Activated B cell treated with CpG ODN at 0.5 μM for 24 hours (primary cell): Measurements from ENCODE around the gene AIP. TPM values are rescaled to one million over a fixed set of nuclear protein-coding genes. Genes with fewer than 3 reads are reported as not detected.
"Not testable (repeated sequence)": the region's sequence is repeated elsewhere in the genome, so short reads cannot be mapped to it uniquely, and the experiment has no call there.

Source experiments
- ATAC-seq: fragments of 200-7000 bp; cut with Tn5 transposase; one replicate; pipeline ENCODE4 v1.10.0; 2021; ENCODE audit warnings: low read depth, mild to moderate bottlenecking, moderate library complexity
- CTCF ChIA-PET: fragments of 350-600 bp; sonication (Branson Sonifier 250); formaldehyde crosslinking; loops from one replicate; lab custom pipeline; 2021; ENCODE audit warnings: antibody characterized with exemption; lab: Charles Lee
- POLR2A ChIA-PET: fragments of 350-600 bp; sonication (Branson Sonifier 250); formaldehyde crosslinking; loops from one replicate; lab custom pipeline; 2021; ENCODE audit warnings: antibody characterized with exemption; lab: Charles Lee
- DNase-seq: peaks from one replicate; pipeline ENCODE4 v3.0.0; 2022
- H3K27ac Mint-ChIP-seq: one replicate; pipeline ENCODE4 v1.8.0; 2020; ENCODE audit warnings: mixed read lengths
- H3K27me3 Mint-ChIP-seq: one replicate; pipeline ENCODE4 v1.8.0; 2021; ENCODE audit warnings: mixed read lengths
- H3K36me3 Mint-ChIP-seq: one replicate; pipeline ENCODE4 v1.8.0; 2021; ENCODE audit warnings: low read depth, mixed read lengths
- H3K4me1 Mint-ChIP-seq: one replicate; pipeline ENCODE4 v1.8.0; 2021; ENCODE audit warnings: mixed read lengths
- H3K4me3 Mint-ChIP-seq: one replicate; pipeline ENCODE4 v1.8.0; 2020; ENCODE audit warnings: mild to moderate bottlenecking, mixed read lengths
- H3K9me3 Mint-ChIP-seq: one replicate; pipeline ENCODE4 v1.8.0; 2020; ENCODE audit warnings: mixed read lengths
- intact Hi-C: fragments of 100-400 bp; cut with micrococcal nuclease; formaldehyde crosslinking; loops from one replicate; pipeline ENCODE4 v1.15.1; 2024
- total RNA-seq: library from RNA; stranded (reverse); gene quantifications from 2 replicates; pipeline ENCODE4 v1.2.3, GENCODE V29; 2022
- TF ChIP-seq, protein P1 (sequence below): fragments of 200-600 bp; IDR thresholded peaks from one replicate; pipeline ENCODE4 v1.8.0; 2022; ENCODE audit warnings: antibody characterized with exemption, mild to moderate bottlenecking

Gene AIP
- total RNA-seq, 1 donor from 2014 or later = 108 TPM

DNA sequence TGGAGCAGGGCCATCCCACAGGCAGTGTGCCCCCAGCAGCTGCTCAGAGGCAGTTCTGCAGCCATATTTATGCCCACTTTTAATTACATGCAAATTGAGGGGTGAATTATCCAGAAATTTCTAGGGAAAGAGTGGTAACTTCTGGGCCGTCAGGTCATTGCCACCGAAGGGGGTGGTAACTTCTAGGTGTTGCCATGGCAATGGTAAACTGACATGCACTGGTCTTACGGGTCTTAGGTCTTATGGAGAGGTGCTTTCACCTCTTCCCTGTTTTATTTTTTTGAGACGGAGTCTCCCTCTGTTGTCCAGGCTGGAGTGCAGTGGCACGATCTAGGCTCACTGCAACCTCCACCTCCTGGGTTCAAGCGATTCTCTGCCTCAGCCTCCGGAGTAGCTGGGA, 9.9 kb upstream of the AIP start:
- TF ChIP-seq, protein P1, sequence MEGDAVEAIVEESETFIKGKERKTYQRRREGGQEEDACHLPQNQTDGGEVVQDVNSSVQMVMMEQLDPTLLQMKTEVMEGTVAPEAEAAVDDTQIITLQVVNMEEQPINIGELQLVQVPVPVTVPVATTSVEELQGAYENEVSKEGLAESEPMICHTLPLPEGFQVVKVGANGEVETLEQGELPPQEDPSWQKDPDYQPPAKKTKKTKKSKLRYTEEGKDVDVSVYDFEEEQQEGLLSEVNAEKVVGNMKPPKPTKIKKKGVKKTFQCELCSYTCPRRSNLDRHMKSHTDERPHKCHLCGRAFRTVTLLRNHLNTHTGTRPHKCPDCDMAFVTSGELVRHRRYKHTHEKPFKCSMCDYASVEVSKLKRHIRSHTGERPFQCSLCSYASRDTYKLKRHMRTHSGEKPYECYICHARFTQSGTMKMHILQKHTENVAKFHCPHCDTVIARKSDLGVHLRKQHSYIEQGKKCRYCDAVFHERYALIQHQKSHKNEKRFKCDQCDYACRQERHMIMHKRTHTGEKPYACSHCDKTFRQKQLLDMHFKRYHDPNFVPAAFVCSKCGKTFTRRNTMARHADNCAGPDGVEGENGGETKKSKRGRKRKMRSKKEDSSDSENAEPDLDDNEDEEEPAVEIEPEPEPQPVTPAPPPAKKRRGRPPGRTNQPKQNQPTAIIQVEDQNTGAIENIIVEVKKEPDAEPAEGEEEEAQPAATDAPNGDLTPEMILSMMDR = no peak
- no peak overlapping the region for H3K4me3 Mint-ChIP-seq
- DNase-seq (no peak), ATAC-seq (no peak)
- no peaks in the 10 kb centered on the region for H3K9me3 Mint-ChIP-seq
- peaks cover 3% of the 10 kb centered on the region for H3K36me3 Mint-ChIP-seq
- H3K27ac Mint-ChIP-seq = no peak overlapping the region
- POLR2A ChIA-PET = interaction anchor here (5.7 to 33.4 kb wide), 2 partner anchors 34 to 82 kb away, joined by 24 to 1417 read pairs; partner anchors contain the start of genes CORO1B, PTPRCAP, RAD9A and RPS6KB2
- H3K4me1 Mint-ChIP-seq = peaks cover 20% of the 10 kb centered on the region
- H3K27me3 Mint-ChIP-seq = no peaks in the 10 kb centered on the region
- CTCF ChIA-PET = no interaction called here
- intact Hi-C loops = no loop called here

DNA sequence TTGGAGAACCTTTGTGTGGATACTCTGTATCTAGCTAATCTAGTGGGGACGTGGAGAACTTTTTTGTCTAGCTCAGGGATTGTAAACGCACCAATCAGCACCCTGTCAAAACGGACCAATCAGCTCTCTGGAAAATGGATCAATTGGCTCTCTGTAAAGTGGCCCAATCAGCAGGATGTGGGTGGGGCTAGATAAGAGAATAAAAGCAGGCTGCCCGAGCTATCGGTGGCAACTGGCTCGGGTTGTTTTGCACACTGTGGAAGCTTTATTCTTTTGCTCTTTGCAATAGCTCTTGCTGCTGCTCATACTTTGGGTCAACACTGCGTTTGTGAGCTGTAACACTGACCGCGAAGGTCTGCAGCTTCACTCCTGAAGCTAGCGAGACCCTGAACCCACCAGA, 6.1 kb upstream of the AIP start:
- H3K4me3 Mint-ChIP-seq, DNase-seq, H3K4me1 Mint-ChIP-seq, H3K9me3 Mint-ChIP-seq, H3K27ac Mint-ChIP-seq, H3K27me3 Mint-ChIP-seq, CTCF ChIA-PET, H3K36me3 Mint-ChIP-seq, intact Hi-C loops, ATAC-seq: not testable (repeated sequence)
- POLR2A ChIA-PET = interaction anchor here (0.7 to 1.3 kb wide), 4 partner anchors 30 to 75 kb away, joined by 3 to 4 read pairs (median 4); partner anchors contain the start of genes PPP1CA and PTPRCAP

DNA sequence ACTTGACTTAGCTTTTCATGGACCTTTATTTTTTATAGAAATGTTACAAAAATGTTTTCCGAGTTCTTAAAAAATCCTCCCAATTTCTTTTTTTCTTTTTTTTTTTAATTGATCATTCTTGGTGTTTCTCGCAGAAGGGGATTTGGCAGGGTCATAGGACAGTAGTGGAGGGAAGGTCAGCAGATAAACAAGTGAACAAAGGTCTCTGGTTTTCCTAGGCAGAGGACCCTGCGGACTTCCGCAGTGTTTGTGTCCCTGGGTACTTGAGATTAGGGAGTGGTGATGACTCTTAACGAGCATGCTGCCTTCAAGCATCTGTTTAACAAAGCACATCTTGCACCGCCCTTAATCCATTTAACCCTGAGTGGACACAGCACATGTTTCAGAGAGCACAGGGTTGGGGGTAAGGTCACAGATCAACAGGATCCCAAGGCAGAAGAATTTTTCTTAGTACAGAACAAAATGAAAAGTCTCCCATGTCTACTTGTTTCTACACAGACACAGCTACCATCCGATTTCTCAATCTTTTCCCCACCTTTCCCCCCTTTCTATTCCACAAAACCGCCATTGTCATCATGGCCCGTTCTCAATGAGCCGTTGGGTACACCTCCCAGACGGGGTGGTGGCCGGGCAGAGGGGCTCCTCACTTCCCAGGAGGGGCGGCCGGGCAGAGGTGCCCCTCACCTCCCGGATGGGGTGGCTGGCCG, 5.3 kb upstream of the AIP start:
- POLR2A ChIA-PET = interaction anchor here (0.7 to 1.6 kb wide), 5 partner anchors 9 to 360 kb away, joined by 3 to 4 read pairs (median 3); partner anchors contain the start of genes PTPRCAP and TMEM134
- H3K27me3 Mint-ChIP-seq, H3K36me3 Mint-ChIP-seq, H3K9me3 Mint-ChIP-seq, H3K4me1 Mint-ChIP-seq, ATAC-seq, DNase-seq, intact Hi-C loops, CTCF ChIA-PET, H3K27ac Mint-ChIP-seq, H3K4me3 Mint-ChIP-seq: not testable (repeated sequence)

DNA sequence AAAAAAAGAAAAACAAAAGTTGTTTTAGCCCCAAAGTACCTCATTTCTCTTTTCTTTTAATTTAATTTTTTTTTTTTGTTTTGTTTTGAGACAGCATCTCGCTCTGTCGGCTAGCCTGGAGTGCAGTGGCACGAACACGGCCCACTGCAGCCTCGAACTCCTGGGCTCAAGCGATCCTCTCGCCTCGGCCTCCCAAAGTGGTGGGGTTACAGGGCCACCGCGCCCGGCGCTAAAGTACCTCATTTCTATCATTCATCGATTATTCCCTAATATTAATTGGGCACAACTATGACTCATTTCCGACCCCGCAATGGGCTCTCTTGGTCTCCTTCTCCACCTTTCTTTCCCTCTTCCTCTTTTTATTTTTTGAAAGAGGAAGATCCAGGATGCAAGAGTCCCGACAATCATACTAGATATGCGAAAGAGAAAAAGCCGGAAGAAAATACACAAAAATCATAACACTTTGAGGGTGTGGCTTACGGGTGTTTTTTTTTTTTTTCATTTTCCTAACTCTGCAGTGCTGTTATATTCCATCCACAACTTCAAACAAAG, 475 bp upstream of the AIP start:
- DNase-seq (no peak), ATAC-seq (peak; percentile 8)
- peaks cover 32% of the 10 kb centered on the region for H3K36me3 Mint-ChIP-seq
- TF ChIP-seq, protein P1 = no peak
- H3K4me3 Mint-ChIP-seq = peak overlapping the region; percentile 93
- peak overlapping the region; percentile 98 for H3K27ac Mint-ChIP-seq
- peaks cover 50% of the 10 kb centered on the region for H3K4me1 Mint-ChIP-seq
- intact Hi-C loops = loop anchor here (1.0 to 2.0 kb wide), 4 partner anchors 13 to 80 kb away; partner anchors contain the start of genes RPS6KB2 and TMEM134
- no peaks in the 10 kb centered on the region for H3K27me3 Mint-ChIP-seq
- no peaks in the 10 kb centered on the region for H3K9me3 Mint-ChIP-seq
- CTCF ChIA-PET = interaction anchor here (0.7 kb wide), 1 partner anchor 46 kb away, joined by 3 read pairs; no protein-coding TSS in a partner anchor
- POLR2A ChIA-PET = interaction anchor here (0.6 to 11.1 kb wide), 30 partner anchors 8 to 242 kb away, joined by 3 to 189 read pairs (median 5); partner anchors contain the start of genes CDK2AP2, CORO1B, GSTP1 and PITPNM1

DNA sequence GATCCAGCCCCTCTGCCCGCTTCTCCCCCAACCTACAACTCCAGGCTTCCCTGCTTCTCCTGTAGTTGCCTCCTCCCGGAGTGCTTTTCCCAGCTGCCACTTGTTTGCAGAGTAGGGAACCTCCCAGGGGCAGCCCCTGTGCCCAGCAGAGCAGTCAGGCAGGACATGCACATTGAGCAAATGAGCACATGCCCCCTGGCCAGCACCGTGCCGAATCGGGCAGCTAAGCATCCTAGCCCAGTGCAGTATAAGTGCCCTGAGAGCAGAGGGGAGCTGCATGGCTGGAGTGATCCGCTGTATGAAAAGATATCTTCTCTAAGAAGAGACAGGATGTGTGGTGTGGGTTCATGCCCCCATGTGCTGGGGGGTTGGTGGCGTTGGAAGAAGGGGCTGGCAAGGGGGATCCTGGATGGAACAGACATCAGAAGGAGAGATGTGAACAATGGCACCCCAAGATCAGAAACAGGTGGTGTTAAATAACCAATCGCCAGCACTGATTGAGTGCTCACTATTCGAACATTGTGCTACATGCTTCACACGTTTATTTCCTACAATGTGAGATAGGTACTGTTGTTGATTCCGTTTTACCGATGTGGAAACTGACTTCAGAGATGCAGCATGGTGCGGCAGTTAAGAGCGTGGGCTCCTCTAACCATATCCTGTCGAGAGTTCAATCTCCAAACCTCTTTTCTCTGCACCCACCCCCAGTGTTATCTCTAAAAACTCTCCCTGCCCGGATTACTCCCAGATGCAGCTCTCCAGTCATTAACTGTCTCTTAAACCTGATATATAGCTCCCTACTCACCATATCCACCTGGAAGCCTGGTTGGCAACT, 1.2 kb downstream of the AIP start:
- DNase-seq = peak; percentile 34
- Mint-ChIP-seq H3K27ac (peak overlapping the region; percentile 98), H3K27me3 (no peaks in the 10 kb centered on the region), H3K4me1 (peaks cover 60% of the 10 kb centered on the region), H3K36me3 (peaks cover 49% of the 10 kb centered on the region), H3K4me3 (peak overlapping the region; percentile 93), H3K9me3 (no peaks in the 10 kb centered on the region)
- ChIA-PET POLR2A (interaction anchor here (0.6 to 11.1 kb wide), 18 partner anchors 10 to 133 kb away, joined by 3 to 189 read pairs (median 10); partner anchors contain the start of genes CORO1B, GSTP1, POLD4 and PPP1CA), CTCF (interaction anchor here (0.6 to 1.4 kb wide), 2 partner anchors 16 to 142 kb away, joined by 3 to 6 read pairs; no protein-coding TSS in a partner anchor)
- intact Hi-C loops = loop anchor here (1.0 to 2.0 kb wide), 4 partner anchors 48 to 131 kb away; partner anchors contain the start of genes POLD4 and RPS6KB2
- ATAC-seq = no peak
- TF ChIP-seq, protein P1 = no peak
